ENCODE results near the gene PTGES3.

- TF ChIP-seq CTCF (IDR thresholded peaks at IDR 0.05) (no peak), POLR2A (IDR thresholded peaks at IDR 0.05) (no peak), EP300 (IDR thresholded peaks at IDR 0.05) (no peak)
Measured at GRCh38 chr12:56634242-56634836, 53.7 kb downstream of the PTGES3 start.
